Nephron progenitor cell (in vitro differentiated cells): Measurements from ENCODE around the gene SLC41A3.
A peak's percentile ranks its signal among the peaks of the same experiment; 100 is the strongest.

Experiments
- DNase-seq: peaks from one replicate; pipeline ENCODE4 v3.0.0; 2021
- H3K27ac Mint-ChIP-seq: 2 replicates; pipeline ENCODE4 v1.8.0; 2021; ENCODE audit warnings: mild to moderate bottlenecking, moderate library complexity, mixed read lengths
- H3K27me3 Mint-ChIP-seq: 2 replicates; pipeline ENCODE4 v1.8.0; 2021; ENCODE audit warnings: mild to moderate bottlenecking, low read depth, mixed read lengths; ENCODE audit not compliant: poor library complexity
- H3K36me3 Mint-ChIP-seq: 2 replicates; pipeline ENCODE4 v1.8.0; 2021; ENCODE audit warnings: low read depth, mixed read lengths
- H3K4me1 Mint-ChIP-seq: 2 replicates; pipeline ENCODE4 v1.8.0; 2021; ENCODE audit warnings: mixed read lengths
- H3K4me3 Mint-ChIP-seq: 2 replicates; pipeline ENCODE4 v1.8.0; 2021; ENCODE audit warnings: mild to moderate bottlenecking, moderate library complexity, mixed read lengths
- H3K9me3 Mint-ChIP-seq: 2 replicates; pipeline ENCODE4 v1.8.0; 2021; ENCODE audit warnings: mild to moderate bottlenecking, moderate library complexity, mixed read lengths
- TF ChIP-seq, protein P1 (sequence below): fragments of 200-600 bp; sonication (generic); IDR thresholded peaks from 2 replicates; pipeline ENCODE4 v1.5.0; 2021; ENCODE audit warnings: antibody characterized with exemption

The SLC41A3 gene

DNA sequence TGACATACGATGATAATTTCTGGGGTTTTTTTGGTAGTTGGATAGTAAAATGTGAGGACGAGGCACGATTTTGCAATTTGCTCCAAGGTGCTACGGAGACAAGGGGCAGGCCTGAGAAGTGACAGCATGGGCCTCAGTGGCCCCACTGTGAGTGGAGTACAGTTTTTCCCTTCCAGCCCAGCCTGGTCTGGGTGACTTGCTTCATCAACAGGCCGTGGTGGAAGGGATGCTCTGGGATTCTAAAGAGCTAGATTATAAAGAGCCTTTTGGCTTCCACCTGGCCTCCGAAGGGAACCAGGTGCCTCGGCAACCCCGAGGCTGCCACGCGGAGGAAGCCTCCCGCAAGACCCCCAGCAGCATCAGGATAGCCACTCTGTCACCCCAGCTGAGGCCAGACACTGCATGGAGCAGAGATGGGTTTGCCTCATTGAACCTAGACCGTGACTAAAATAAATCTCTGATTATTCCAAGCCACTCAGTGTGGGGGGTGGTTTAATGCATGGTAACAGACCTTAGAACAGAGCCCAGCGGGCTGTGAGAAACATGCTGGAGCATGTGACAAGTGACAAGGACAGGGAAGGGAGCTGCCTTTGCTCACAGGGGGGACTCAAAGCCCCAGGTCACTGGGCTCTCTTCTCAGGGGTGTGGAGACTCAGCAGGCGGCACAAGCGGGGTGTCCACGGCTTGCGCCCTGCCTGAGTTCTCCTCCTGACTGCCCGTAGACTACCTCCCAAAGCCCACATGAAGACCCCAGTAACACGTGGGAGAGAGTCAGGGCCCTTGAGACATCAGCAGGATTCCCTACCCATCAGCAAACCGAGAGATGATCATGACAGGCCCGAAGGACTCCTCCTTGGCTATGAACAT is 22.6 kb upstream of the SLC41A3 start:
- H3K36me3 Mint-ChIP-seq = no peaks in the 10 kb centered on the region
- H3K27me3 Mint-ChIP-seq = peaks cover 11% of the 10 kb centered on the region
- no peaks in the 10 kb centered on the region for H3K9me3 Mint-ChIP-seq
- peak overlapping the region; percentile 33 for H3K27ac Mint-ChIP-seq
- H3K4me1 Mint-ChIP-seq = peaks cover 9% of the 10 kb centered on the region
- no peak for DNase-seq
- H3K4me3 Mint-ChIP-seq = no peak overlapping the region
- TF ChIP-seq, protein P1, sequence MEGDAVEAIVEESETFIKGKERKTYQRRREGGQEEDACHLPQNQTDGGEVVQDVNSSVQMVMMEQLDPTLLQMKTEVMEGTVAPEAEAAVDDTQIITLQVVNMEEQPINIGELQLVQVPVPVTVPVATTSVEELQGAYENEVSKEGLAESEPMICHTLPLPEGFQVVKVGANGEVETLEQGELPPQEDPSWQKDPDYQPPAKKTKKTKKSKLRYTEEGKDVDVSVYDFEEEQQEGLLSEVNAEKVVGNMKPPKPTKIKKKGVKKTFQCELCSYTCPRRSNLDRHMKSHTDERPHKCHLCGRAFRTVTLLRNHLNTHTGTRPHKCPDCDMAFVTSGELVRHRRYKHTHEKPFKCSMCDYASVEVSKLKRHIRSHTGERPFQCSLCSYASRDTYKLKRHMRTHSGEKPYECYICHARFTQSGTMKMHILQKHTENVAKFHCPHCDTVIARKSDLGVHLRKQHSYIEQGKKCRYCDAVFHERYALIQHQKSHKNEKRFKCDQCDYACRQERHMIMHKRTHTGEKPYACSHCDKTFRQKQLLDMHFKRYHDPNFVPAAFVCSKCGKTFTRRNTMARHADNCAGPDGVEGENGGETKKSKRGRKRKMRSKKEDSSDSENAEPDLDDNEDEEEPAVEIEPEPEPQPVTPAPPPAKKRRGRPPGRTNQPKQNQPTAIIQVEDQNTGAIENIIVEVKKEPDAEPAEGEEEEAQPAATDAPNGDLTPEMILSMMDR = no peak

DNA sequence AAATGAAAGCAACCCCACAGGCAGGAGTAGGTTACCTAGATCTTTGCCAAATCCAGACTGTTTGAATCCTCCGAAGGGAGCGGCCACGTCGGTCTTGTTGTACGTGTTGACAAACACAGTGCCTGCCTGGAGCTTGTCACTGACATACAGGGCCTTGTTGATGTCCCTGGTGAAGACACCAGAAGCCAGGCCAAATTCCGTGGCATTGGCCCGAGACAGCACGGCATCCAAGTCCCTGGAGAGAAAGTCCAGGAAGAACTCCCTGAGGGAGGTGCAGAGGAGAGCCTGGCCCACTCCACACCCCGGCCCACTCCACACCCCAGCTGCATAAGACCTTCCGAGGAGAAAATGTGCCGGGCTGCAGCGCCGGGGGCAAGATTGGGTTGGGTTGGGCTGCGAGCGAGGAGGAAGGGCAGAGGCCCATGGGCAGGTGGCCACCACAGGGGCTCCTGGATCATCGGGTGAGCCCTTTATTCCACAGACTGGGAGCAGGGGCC is 21.8 kb upstream of the SLC41A3 start:
- TF ChIP-seq, protein P1 = no peak
- Mint-ChIP-seq H3K27ac (no peak overlapping the region), H3K36me3 (no peaks in the 10 kb centered on the region), H3K27me3 (peaks cover 11% of the 10 kb centered on the region), H3K9me3 (no peaks in the 10 kb centered on the region), H3K4me1 (peaks cover 5% of the 10 kb centered on the region), H3K4me3 (no peak overlapping the region)
- DNase-seq = no peak

DNA sequence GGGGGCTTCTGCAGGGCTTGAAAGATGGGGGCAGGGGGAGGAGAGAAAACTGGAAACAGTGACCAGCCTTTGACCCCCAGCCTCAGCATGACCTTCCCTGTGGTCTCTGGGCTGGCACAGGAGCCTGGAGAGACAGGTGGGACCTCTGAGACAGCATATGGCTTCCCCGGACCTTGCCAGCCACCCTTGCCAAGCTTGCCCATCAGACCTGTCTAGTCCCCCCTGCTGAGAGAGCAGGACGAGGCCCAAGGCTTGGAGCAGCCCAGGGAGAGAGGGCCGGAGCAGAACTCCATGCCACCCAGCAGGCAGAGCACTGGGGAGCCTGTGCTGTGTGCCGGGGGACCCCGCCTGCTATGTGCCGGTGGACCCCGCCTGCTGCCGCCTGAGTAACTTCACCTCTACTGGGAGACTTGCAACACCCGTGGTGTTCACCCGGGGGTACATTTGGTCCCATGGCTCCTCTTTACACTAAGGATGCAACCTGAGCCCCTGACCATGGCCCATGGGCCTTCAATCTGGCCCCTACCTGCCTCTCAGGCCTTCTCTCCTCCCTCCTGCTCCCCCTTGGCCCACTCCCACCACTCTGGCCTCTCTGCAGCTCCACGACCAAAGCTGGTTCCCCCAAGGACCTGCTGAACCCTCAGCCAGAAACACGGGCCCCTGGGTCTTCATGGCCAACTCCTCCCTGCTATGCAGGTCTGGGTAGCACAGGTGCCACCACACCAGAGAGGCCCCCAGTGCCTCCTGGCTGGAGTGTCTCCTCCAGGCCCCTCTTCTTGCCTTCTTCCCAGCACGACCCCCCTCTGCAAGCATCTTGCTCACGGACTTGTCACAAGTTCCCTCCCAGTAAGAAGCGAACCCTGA is 21.1 kb upstream of the SLC41A3 start:
- peaks cover 5% of the 10 kb centered on the region for H3K4me1 Mint-ChIP-seq

DNA sequence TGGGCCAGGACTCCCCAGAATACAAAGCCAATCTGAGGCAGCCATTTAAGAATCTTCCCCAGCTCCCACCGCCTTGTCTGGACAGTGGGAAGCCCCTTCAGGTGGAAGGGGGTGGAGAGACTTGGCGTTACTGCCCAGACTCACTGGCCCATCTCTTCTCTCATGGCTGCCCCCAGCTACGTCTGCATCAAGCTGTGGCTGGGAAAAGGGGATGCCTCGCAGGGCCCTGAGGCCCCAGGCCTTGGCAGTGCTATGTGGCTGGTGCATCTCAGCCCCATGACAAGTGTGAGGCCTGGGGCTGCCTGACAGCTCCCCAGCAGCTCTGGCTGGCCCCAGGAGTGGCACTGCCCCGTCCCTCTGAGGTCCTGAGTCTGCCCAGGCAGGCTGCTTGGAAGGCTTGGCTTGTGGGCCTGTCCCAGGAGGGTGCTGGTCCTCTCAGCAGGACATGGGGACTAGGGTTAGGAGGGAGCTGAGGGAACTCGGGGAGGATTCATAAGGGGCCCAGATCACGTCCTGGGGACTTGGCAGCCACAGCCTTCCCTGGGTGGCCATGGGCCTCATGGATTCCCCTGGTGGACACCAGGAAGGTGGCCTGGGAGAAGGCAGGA is 20.2 kb upstream of the SLC41A3 start:
- Mint-ChIP-seq H3K36me3 (no peaks in the 10 kb centered on the region), H3K9me3 (peaks cover 3% of the 10 kb centered on the region), H3K27ac (no peak overlapping the region), H3K4me1 (peaks cover 5% of the 10 kb centered on the region), H3K4me3 (no peak overlapping the region), H3K27me3 (peaks cover 8% of the 10 kb centered on the region)
- TF ChIP-seq, protein P1 = no peak
- DNase-seq = no peak

More for the DNA sequence above, 21.1 kb upstream of the SLC41A3 start:
- Mint-ChIP-seq H3K36me3 (no peaks in the 10 kb centered on the region), H3K9me3 (no peaks in the 10 kb centered on the region), H3K4me3 (no peak overlapping the region), H3K27me3 (peaks cover 9% of the 10 kb centered on the region), H3K27ac (no peak overlapping the region)
- DNase-seq = no peak
- TF ChIP-seq, protein P1 = no peak

DNA sequence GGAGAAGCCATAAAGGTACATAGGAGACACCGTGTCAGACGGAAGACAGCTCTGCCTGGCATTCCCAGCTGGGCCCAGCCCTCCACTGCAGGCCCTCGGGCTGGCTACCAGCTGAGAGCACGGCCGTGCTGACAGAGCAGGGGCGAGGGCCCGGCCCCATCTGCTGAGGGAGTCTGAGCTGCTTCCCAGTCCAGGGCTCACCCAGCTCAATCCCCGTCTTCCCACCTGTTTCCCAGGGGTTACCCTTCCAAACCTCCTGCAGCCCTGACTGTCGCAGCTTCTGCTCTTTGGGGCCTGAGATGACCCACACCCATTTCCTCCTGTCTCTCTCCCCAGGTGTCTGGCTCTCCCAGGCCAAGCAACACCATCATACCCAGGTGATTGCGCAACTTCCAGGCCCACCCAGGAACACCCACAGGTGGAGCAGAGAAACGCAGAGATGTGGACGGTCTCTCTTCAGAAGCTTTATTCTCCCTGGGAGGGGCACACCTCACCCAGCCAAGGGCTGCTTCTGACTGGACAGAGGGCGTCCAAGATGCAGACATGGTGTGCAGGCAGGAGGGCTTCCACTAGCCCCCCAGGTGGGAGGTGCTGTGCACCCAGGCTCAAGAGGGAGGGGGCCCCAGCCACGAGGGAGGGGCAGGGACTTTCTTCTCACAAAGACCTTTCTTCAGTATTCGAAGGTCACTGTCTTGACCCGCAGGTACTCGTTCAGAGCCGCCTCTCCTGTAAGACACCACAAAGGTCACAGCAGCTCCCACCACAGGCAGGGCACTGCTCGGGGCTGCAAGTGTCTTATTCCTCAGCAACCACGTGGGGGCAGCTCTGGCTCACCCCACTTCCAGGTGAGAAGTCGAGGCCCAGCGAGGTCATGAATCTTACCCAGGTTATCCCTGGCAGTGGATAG is 19.4 kb upstream of the SLC41A3 start:
- H3K27me3 Mint-ChIP-seq = peaks cover 5% of the 10 kb centered on the region
- no peak for DNase-seq
- H3K27ac Mint-ChIP-seq = no peak overlapping the region
- H3K9me3 Mint-ChIP-seq = peaks cover 5% of the 10 kb centered on the region
- TF ChIP-seq, protein P1 = no peak
- H3K36me3 Mint-ChIP-seq = no peaks in the 10 kb centered on the region
- H3K4me3 Mint-ChIP-seq = no peak overlapping the region
- peaks cover 5% of the 10 kb centered on the region for H3K4me1 Mint-ChIP-seq
